CD4-positive, alpha-beta T cell treated with Interleukin-12 subunit alpha and Interleukin-12 subunit beta, for 1 hour (primary cell): ENCODE measurements around the gene MINAR1.

Experiments used
- DNase-seq: peaks from one replicate; pipeline ENCODE4 v3.0.0-alpha.2; 2020

The MINAR1 gene

DNA sequence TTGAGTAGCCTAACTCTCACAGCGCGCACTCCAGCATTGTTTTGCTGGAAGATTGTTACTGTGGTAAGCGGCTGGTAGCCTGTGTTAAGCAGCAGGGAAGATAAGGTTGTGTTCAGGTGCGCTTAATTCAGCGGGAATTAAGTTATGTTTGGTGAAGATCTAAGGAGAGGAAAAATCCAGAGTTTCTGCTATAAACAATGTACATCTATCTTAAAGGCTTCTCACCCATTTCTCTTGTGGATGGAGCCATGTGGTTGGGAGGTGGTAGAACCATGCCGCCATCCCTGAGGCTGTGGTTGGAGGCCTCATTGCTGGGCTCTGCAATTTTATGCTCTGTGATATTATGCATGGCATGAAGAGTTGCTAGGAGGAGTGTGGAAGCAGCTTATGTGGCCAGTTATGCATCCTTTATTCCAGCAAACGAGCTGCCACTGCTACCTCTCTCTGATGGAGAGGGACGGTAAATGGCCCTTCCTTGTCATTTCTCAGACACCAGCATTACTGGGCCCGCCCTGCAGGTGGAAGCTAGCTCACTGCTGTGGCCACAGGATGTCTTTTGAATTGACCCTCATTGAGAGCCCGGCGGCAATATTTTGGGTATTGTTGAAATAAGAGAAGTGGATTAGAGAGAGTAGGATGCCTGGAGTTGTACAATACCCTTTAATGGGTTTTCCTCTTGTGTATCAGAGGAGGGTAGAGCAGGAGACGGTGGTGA, 1.3 kb downstream of the MINAR1 start:
- no peak for DNase-seq

DNA sequence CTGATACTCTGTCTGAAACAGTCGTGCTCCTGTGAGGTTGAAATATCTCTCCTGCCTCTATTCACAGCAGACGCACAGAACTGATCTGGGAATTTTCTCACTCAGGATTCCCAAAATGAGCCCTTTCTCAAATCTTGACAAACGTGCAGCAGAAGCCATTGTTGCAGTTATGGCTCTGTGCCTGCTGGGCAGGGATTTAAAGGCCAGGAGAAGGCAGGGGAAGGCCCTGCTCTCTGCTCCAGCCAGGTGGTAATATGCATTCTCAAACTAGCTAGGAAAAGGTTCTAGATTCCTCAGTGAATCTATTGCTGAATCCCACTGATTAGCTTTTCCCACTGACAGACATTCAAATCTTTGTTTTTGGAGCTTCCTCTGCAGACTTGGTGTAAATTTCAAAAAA, 2.2 kb downstream of the MINAR1 start:
- no peak for DNase-seq

DNA sequence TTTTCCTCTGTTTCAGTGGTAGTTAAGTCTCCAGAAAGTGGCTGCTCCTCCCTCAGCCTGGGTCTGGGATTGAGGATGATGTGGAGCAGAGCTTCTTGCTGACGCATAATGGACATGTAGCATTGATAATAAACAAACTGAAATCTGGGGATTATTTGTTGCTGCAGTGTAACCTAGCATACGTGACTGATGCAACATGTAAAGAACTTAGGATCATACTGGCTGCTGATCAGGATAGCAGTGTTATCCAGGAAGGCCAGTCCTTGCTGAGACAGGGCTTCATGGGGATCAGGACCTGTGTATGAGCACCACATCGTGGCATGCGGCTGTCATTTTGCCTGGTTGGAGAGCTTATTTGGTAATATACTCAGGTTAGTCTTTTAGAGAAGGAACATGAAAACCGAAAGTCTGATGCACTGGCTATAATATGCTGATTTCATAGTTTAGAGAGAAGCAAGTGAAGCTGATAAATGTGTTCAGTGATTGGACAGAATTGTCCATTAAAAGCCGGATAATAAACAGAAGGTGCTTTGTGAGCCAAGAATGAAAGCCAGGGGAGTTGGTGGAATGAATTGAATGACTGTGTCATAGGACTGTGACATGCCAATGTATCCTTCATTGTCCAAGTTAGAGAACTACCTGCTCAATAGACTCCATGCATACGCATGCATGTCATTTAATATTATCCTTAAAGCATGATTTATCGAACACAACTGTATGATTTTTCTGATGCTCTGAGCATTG, 4.1 kb downstream of the MINAR1 start:
- no peak for DNase-seq

DNA sequence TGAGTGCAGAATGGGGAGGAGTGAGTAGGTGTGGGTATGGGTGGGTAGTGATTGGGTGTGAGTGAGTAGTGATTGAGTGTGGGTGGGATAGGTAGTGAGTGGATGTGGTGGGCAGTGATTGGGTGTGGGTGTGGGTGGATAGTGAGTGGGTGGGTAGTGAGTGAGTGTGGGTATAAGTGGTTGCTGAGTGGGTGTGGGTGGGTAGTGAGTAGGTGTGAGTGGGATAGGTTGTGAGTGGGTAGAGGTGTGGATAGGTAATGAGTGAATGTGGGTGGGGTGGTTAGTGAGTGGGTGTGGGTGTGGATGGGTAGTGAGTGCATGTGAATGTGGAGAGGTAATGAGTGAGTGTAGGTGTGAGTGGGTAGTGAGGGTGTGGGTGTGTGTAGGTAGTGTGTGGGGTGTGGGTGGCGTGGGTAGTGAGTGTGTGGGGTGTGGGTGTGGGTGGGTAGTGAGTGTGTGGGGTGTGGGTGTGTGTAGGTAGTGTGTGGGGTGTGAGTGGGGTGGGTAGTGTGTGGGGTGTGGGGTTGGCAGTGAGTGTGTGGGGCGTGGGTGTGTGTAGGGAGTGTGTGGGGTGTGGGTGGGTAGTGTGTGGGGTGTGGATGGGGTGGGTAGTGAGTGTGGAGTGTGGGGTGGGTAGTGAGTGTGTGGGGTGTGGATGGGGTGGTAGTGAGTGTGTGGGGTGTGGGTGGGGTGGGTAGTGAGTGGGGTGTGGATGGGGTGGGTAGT, 5.3 kb downstream of the MINAR1 start:
- DNase-seq: no peak

DNA sequence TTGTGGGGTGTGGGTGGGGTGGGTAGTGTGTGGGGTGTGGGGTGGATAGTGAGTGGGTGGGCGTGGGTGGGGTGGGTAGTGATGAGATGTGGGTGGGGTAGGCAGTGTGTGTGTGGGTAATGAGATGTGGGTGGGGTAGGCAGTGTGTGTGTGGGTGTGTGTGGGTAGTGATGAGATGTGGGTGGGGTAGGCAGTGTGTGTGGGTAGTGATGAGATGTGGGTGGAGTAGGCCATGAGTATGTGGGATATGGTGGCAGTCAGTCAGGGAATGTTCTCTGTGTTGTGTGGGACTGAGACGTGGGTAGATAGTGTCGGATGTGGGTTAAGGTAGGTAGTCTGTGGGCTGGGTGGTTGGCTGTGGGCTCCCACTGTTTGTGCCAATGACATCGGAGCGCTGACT, 7.1 kb downstream of the MINAR1 start:
- DNase-seq: no peak

DNA sequence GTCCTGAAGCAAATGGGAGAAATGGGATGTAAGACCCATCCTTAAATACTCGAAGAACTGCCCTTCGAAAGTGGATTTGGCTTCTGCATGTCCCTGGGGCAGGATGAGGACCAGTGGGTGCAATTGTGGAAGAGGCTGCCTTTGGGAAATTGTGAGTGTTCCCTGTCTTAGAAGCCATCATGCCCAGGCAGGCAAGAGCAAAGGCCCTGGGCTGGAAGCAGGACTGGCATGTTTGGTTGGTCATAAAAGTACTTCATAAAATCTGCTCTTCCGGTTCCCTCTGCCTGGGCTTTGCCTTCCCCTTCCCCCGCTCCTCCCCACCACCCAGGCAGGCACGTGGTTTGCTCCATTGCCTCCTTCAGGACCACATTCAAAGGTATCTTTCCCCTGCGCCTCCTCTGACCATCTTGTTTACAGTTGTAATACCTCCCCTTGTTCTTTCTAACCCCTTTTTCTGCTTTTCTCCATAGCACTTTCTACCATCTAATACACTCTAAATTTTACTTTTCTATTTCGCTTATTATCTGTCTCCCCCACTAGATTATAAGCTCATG, 8.3 kb downstream of the MINAR1 start:
- no peak for DNase-seq

DNA sequence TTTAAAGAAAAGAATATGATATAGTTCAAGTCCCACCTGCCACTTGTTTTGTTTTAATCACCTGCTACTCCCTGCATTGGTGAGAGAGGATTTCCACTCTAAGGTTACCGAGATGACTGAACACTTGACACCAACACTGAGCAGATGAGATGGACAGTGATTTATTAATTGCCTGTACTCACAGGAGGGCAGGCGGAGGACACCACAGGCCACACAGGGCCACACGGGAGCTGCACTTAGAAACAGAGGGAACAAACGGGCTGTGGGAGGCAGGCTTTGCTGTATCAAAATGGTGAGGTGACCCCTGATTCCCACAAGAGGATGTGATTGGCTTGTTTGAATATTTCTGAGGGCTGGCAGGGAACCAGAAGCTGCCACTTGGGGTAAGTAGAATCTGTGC, 10.8 kb downstream of the MINAR1 start:
- no peak for DNase-seq

DNA sequence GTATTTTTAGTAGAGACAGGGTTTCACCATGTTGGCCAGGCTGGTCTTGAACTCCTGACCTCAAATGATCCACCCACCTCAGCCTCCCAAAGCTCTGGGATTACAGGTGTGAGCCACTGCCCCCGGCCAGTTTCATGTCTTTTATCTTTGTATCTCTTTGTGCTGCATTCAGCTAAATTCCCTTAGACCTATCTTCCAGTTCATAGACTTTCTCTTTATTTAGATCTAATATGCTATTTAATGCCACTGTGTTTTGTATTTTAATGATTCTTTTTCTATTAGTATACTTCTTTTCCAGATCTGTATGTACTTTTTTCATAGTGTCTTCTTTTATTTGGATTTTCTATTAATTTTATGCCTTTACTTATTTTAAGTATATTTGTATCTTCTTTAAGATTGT, 14.9 kb downstream of the MINAR1 start:
- DNase-seq: no peak

DNA sequence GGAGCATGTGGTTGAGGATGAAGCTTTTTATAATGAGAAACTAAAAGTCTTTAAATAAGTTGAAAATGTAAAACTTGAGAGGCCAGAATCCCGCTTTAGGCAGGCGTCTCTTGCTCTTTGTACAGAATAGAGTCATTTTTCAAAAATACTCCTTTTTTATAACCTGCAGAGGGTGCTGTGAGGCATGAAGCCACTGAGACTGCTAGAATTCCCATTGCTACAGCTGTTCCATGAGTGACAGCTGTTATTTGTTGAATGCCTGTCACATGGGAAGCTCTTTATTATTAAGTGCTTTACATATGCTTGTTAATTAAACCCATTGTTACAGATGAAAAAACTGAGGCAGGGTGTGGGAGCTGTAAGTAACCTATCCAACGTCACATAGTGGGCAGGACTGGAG, 18.5 kb downstream of the MINAR1 start:
- DNase-seq: no peak

DNA sequence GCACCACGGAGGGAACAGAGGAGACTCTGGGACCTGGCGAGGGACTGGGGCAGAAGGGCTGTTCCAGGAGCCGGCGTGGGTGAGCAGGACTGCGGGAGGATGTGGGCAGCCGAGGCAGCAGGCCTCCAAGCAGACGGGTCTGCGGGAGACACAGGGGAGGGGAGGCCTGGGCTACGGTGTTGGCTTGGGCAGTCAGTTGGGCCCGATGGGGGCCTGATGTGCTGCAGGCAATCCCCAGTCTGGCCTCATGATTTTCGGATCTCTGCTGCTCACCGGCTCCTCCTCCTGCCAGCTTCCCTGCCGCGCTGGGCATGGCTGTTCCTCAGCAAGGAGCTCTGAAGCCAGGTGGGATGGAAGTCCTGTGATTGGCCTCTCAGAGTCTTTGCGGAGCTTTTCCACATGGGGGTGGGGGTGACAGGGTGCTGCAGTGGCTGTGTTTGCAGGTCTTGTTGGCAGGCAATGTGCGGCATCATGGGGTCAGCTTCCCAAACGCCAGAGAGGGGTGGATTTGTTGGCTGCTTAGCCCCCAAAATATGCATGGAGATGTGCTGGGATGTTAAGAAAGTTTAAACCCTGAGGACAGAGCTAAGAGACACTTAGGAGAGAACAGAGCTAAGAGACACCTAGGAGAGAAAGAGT, 19.3 kb downstream of the MINAR1 start:
- no peak for DNase-seq

DNA sequence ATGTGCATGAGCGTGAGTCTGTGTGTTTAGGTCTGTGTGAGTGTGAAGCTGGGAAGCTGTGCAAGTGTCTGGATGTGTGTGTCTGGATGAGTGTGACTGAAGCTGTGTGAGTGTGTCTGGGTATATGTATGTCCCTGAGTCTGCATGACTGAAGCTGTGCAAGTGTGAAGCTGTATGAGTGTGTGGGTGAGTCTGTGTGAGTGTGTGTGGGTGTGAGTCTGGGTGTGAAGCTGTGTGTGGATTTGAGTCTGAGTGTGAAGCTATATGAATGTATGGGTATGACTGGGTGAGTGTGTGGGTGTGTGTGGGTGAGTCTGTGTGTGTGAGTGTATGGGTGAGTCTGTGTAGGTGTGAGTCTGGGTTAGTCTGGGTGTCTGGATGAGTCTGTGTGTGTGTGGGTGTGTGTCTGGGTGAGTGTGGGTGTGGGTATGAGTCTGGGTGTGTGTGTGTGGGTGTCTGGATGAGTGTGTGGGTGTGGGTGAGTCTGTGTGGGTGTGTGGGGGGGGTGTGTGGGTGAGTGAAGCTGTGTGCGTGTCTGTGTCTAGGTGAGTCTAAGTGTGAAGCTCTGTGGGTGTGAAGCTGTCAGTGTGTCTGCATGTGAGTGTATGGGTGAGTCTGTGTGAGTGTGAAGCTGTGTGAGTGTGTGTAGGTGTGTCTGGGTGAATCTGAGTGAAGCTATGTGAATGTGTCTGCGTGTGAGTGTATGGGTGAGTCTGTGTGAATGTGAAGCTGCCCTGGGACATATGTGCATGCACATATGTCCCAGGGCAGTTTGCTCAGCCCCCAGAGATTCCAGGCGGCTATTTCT, 20.3 kb downstream of the MINAR1 start:
- no peak for DNase-seq

DNA sequence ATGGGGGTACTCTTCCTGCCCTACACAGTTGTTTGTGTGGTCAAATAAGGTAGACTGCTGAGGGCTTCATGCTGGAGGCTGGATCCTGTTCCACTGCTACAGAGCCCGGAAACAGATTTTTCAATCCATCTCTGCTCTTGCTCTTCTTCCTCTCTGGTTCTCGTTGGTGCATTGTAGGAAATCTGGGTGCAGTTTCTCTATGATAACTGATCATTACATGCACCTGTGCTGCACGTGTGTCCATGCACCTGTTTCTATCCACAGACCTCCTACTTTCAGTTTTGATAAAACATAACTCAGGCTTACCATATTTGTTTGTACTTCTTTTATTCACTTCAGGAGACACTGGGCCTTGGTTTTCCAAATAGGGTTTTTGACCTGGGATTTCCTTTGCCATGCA, 21.3 kb downstream of the MINAR1 start:
- no peak for DNase-seq

DNA sequence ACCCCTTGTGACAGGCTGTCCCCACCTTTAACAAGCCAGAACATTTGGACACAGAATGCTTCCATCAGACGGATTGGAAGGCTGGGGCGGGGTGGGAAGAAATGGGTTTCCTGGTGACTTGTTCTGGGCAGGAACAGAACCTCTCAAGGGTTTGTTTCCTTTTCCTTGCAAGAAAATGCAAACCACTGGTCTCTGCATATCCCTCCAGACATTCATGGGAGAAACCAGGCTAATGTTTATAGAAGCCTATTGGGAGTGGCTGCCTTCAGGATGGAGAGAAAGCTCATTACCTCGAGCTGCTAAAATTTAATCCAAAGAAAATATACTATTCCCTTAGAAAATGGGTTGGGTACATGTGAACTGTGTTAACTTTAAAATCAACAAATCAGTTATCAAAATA, 21.9 kb downstream of the MINAR1 start:
- DNase-seq: no peak

DNA sequence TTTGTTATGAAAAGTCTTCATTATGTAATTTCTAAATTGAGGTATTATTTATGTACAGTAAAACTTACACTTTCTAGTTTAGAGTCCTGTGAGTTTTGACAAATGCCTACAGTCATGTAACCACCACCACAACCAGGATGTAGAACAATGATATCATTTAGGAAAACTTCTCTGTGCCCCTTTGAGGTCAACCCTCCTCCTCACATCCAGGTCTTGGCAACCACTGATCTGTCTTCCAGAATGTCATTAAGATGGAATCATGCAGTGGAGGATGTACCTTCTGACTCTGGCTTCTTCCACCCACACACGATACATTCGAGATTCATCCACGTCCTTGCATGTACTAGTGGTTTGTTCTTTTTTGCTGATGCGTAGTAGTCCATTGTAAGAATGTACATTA, 23.2 kb downstream of the MINAR1 start:
- DNase-seq: no peak

DNA sequence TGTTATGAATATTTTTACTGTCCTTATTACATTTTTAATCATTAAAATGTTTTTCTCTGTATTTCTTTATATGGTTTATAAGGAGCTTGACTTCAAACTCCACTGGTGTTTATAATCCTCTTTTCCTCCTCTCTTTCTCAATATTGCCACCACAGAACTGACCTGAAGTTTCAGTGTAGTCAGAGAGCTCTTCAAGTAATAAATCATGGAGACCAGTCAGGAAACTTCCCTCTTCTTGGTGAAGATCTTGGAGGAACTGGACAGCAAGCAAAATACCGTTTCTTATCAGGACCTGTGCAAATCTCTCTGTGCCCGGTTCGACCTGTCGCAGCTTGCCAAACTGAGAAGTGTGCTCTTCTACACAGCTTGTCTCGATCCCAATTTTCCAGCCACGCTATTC, 23.8 kb downstream of the MINAR1 start:
- no peak for DNase-seq

DNA sequence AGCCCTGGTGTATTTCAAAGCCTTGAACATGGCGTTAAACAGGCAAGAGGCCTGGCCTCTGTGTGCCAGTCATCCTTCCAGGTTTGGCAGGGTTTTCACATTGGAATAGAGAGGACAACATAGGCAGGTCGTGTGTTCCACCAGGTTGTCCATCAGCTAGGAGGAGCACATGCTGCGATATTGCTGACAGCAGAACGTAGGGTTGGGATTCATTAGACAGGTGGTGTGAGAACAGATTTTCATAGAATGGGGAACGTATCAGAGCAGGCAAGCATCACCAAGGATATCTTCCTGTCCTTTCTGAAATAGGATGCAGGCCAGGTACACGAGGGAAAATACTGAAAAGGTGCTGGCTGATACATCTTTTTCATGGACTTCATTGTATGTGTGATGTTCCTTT, 26.4 kb downstream of the MINAR1 start:
- no peak for DNase-seq

DNA sequence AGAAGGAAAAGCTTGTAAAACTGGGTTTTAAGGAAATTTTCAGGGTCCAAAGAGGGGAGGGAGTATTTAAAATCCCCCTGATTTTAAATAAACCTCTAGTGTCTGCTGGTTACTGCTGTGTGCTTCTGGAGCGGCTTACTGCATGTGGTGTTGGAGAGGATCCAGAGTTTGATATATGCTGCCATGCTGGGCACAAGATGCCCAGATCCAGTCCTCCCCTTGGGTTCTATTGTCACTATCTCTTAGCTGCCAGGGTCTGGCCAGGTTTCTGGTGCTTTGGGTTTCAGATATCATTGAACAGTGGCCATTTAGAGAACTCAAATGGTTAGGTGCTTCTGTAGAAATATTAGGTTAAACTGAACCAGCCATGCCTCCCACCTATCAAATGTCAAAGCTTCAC, 27.5 kb downstream of the MINAR1 start:
- no peak for DNase-seq

DNA sequence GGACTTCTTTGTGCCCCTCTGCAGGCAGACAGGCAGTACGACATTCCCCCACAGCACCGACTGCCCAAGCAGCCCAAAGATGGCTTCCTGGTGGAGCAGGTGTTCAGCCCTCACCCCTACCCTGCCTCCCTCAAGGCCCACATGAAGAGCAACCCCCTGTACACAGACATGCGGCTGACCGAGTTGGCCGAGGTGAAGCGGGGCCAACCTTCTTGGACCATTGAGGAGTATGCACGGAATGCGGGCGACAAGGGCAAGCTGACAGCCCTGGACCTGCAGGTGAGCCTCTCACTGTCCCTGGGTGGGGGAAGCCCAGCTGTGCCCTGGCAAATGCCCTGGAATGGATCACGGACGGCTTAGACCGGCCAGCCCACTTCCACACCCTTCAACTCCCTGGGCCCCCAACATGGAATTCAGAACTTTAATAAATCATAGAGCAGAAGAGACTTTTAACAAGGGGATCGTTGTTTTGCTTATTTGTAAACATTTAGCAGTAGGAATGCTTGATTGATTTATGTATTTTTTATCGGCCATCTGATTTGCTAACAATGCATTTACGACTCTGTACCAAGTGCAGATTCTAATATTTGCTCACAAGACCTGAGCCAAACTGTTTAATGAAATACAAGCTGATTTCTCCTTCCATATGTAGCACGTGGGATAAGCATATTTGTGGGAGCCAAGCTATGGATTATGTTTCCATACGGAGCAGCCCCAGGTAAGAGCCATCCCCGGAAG, 31.1 kb downstream of the MINAR1 start:
- no peak for DNase-seq

DNA sequence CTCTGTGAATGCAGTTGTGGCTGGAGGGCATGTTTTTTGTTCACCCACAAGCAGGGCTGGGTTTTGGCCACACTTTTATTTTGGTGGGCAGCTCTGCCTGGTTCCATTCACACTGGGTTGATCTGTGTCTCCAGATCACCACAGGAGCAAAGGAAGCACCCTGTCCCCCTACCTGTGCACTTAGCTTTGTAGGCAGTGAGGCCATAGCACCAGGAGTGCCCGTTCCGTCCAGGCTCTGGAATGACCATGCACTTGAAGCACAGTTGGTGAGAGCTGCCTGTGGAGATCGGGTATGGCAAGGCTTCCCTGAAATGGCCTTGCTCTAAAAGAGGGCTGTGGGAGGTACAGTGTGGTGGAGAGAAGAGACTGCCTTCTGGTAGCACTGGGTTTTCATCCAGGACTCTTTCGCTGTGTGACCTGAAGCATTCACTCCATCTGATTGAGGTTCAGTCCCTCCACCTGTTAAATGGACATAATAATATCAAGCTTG, 31.7 kb downstream of the MINAR1 start:
- no peak for DNase-seq

DNA sequence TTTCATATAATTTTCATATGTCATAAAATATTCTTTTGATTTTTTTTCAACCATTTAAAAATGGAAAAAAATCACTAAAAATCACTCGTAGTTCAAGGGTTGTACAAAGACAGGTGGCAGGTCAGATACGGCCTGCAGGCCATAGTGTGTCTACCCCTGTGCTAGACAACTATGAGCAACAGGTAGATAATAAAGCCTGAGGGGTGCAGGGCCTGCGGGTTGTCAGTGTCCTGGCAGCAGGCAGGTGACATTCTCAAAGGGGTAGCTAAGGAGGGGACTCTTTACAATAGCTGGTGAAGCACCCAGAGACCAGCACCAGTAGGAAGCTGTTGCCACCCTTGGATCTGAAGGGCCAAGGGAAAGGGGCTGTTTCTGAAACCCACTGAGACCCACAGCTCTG, 34.4 kb downstream of the MINAR1 start:
- no peak for DNase-seq

DNA sequence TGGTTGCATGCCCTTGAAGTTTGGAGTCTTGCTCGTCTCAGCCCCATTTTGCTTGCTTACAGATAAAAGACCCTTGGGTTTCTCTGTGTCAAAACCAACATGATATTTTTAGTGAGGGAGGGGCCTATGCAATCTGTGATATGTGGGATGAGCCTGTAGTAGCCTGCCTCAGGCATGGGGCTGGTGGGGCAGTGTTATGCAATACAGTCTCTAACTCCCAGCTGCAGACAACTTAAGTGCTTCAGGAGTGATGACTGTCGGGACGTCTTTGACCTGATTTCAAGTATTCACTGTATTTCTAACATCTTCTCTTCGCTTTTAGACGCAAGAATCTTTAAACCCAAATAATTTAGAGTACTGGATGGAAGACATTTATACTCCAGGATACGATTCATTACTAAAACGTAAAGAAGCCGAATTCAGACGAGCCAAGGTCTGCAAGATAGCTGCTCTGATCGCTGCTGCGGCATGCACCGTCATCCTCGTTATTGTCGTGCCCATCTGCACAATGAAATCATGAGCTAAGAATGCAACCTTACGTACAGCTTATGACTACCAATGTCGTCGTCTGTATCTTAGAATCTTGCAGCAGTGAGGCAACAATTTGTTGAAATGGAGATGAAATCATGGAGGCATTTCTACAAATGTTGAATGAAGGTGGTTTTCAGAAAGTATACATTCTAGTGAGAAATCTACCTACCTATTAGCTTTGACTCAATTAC, 35.9 kb downstream of the MINAR1 start:
- DNase-seq: no peak
